HG03432 (cell line): ENCODE results near the gene MYOZ3.

ENCODE experiments used
- ATAC-seq: cut with Tn5 transposase; IDR thresholded peaks from one replicate; pipeline ENCODE4 v1.9.1; 2021; ENCODE audit warnings: mild to moderate bottlenecking, moderate library complexity; ENCODE audit not compliant: unreplicated experiment

Gene MYOZ3

DNA sequence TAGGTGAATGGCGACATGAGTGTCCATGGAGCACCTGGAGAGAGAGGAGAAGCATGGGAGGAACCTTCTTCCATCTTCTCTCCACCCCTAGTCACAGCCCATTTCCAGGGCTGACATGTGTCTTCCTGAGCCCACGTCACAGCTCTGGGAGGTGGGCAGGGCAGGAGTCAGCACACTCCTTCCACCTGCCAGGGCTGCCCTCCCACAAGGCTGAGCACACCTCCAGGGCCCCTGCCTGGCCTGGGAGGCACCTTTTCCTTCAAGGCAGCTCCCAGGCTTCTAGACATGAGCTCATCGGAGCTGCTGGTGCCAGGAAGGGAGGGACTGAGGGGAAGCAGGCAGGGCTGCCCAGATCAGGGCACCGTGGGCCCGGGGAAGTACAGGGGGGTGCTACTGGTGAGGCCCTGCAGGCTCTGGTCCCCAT lies 34.2 kb upstream of the MYOZ3 start:
- ATAC-seq, result no peak

GRCh38 chr5:150627731-150628545 lies 33.1 kb upstream of the MYOZ3 start:
- no peak for ATAC-seq

DNA sequence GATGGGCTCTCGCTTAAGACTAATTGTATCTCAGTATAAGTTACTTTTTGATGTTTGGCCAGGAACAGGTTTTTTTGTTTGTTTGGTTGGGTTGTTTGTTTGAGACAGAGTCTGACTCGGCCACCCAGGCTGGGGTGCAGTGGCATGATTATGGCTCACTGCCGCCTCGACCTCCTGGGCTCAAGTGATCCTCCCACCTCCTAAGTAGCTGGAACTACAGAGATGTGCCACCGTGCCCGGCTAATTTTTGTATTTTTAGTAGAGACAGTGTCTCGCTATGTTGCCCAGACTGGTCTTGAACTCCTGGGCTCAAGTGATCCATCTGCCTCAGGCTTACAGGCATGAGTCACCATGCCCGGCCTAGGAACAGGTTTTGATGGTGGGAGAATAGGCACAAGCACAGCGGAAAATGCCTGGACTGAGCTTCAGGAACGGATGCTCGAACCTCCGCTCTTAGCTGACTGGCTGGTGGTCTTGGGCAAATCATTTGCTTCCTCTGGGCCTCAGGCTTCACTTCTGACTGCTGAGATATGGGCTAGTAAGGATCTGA lies 32.0 kb upstream of the MYOZ3 start:
- no peak for ATAC-seq

DNA sequence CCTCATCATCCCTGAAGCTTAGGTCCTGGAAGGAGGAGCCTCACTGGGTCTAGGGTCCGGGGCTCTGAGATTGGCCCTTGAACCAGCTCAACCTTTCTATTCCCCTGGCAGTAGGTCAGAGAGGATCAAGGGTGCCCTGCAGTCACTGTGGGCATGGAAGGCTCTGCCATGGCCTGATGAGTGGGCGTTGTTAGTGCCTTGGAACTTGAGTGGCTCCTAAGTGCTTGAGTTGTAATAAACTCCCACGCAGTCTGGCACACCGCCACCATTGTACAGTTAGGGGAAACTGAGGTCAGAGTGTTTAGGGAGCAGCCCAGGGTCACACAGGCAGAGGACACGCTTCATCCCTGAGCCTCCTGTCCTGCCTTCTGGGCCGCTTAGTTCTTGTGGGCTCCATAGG lies 31.0 kb upstream of the MYOZ3 start:
- ATAC-seq, result no peak

DNA sequence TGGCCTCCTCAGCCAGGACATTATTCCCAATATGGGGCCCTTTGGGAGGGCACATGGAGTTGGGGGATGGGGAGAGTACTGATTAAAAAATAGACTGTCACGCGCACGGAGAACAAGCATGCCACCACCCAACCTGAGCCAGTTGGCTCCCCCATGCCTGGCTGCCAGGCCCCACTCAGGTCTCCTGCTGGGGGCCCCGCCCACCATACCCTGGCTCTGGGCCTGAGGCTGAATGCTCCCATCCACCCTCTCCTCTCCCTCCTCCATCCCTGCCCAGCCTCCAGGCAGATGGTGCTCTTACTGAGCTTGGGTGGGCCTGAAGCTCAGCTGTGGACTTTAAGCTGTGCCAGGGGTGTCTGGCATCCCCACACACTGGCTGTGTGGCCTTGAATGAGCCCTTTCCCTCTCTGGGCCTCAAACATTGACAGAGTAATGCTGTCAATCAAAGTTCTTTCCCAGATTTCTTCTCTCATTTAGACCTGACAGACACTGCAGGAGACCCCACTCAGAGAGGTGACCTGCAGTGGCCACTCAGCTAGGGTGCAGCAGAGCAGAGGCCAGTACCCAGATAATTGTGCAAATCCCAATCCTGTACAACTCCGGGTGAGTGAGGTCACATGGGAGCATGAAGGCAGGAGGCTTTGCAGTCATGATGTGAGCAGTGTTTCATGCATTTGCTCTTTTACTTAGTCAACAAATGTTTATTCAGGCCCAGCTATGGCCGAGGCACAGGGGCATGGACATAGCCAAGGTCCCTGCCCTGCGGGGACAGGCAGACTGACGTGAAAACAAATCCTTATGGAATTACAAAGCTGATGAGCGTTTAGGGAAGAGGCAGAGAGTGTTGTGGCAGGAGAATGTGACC lies 30.4 kb upstream of the MYOZ3 start:
- ATAC-seq, result no peak

DNA sequence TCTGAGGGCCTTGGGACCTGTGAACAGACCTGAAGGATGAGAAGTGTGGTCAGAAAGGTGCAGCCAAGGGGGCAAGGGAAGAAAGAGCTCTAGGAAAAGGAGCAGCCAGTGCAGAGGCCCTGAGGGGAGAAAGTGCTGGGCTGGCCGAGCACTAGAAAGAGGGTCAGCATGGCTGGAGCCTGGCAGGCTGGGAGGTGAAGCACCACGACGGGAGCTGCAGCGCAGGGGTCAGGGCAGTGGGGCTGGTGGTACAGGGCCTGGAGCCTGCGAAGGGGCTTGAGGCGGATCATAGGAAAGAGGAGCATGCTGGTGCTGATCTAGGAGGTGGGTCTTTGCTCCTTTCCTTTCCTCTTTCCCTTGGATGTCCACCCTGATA lies 29.7 kb upstream of the MYOZ3 start:
- no peak for ATAC-seq

- no peak for ATAC-seq
Observed at GRCh38 chr5:150632305-150633160, 28.5 kb upstream of the MYOZ3 start.

DNA sequence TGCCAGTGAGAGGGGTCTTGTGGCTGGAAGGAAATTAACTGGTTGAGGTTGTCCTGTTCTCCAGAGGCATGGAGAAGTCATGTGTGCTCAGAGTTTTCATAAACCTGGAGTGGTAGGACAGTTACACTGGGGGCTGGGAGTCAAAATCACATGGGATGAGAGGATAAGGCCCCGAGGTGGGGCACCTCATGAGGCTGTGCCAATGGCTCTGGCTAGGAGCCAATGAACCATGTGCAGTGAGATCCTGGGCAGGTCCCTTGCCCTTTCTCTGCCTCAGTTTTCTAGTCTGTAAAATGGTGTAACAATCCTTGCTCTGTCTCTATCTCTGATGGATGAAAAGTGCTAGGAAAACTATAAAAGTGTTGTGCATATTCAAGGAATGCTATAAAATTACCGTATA lies 27.6 kb upstream of the MYOZ3 start:
- ATAC-seq, result no peak

GRCh38 chr5:150636391-150637244 lies 24.4 kb upstream of the MYOZ3 start:
- ATAC-seq, result no peak

- ATAC-seq, result no peak
Observed at GRCh38 chr5:150637245-150638052, 23.6 kb upstream of the MYOZ3 start.

- ATAC-seq, result no peak
Observed at GRCh38 chr5:150638053-150638444, 23.0 kb upstream of the MYOZ3 start.

DNA sequence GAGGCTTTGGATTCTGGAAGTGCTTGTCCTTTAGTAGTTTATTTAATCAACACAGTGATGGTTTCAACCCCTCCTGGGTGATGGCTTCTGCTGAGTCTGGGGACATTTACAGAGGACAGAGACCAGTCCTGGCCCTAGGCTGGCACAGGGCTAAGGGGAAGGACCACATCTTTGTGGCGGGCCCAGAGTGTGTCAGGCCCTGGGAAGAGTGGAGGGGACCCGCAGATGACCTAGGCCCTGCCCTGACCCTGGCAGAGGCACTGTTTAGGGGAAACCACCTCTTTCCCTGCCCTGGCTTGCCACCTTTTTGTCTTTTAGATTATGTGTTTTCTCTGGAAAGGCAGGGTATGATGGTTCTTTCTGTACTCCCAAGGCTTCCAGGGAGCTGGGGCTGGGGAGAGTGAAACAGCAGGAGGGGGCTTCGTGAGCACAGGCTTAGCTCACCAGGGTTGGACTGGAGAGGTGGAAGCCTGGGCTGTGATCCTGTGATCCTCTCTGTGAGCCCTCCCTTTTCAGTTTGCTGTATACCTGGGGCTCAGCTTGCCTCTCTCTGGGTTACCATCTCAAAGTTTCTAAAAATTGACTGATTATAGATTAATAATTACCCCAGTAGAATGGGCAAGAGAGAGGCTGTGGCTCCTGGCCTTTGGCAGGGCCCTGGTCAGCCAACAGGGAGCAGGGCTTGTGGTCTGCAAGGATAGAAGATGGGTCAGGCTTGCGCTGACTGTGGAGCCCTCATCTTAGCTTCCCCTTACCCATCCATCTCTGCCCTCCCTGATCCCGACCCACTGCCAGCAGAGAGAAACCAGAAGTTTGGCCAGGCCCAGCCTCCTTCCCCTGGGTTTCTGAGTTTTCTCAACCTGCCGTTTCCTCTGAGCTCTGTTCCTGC lies 22.3 kb upstream of the MYOZ3 start:
- no peak for ATAC-seq

DNA sequence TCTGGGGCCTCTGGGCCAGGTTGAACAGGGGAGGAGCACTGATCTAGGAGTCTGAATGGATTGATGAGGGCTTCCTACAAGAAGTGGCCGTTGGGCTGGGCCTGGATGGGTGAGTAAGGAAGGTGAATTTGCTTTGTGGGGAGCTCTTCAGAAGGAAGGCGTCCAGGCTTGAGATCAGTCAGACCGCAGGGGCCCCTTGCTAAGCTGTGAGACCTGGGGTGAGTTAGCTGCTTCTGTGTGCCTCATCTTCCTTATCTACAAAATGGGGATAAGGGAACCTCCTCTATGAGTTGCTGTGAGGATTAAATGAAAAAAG lies 21.7 kb upstream of the MYOZ3 start:
- no peak for ATAC-seq

DNA sequence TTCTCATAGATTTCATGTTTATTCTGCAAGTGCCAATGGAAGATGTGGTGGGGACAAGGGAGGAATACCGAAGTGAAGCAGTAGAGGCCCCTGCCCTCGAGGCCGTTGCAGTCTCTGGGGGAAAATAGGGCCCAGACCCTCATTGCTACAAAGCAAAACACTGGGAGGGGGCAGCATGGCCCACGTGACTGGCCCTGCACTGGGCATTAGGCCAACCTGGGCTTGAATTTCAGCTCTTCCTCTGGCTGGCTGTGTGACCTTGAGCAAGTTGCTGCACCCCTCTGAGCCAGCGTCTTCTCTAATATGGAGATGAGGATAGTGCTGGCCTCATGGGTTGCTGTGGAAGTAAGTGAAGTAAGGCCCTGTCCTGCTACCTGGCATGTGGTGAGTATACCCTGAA lies 21.3 kb upstream of the MYOZ3 start:
- no peak for ATAC-seq

DNA sequence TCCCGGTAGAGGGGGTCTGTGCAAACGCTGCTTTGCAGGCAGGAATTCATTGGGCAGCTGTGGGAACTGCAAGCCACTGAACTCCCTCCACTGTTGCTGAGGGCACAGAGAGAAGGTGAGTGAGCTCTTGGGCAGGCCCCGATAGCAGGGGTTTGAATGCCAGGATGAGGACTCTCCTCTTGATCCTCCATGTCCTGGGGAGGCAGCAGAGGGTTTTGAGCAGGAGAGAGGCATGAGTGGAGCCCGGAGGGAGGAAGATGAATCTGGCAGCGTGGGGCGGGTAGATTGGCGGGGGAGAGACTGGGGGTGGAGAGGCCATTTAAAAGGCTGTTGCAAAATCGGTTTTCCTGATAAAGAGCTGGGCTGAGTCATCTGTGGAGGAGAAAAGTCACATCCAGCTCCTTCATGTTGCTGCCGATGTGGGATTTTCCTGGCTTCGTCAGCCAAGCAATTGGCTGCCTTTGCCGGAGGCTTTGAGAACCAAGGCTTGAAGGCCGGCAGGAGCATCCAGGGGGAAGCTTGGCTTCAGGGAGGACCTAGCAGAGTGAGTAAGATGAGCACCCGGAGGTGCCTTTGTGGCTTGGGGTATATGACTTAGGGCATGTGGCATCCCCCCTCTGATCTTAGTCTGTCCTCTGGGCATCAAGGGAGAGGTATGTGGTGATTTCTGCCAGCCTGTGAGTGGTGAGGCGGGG lies 20.6 kb upstream of the MYOZ3 start, which contains the start of gene SYNPO:
Gene SYNPO (plus strand): TSS at position 350 of the 695 bp plus-strand sequence. CDS start 7,616 bp downstream, outside the sequence.
- ATAC-seq, result no peak

- no peak for ATAC-seq
Observed at GRCh38 chr5:150641006-150641570, 20.0 kb upstream of the MYOZ3 start.

DNA sequence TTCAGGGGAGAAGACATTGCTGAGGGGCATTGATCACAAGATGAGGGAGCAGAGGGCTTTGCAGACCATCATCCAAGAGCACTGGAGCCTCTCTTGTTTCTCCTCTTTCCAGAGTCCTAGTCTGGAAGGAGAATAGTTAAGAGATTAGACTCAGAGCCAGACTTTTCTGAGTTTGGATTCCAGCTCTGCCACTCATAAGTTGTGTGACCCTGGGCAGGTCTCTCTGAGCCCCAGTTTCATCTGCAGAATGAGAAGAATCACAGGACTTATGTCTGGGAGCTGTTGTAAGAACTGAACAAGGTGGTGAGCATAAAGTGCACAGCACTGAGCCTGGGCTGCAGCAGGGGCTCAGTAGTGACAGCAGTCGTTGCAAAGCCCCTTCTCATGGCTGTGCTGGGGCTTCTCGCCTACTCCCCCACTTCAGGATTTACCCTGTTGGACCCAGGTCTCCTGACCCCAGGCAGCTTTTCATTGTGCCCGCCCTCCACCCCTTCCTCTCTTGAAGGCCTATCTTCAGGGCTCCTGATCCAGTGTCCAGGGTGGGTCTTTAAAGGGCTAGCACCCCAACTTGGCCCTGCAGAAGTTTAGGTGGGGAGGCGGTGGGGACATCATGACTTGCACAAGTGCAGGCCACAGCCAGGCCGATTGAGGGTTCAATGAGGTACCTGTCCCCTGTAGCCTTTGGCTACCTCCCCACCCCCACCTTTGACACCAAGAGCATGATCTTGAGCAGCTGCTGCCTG lies 19.1 kb upstream of the MYOZ3 start:
- no peak for ATAC-seq
